Measurements from ENCODE around the gene HSPB7.

DNA sequence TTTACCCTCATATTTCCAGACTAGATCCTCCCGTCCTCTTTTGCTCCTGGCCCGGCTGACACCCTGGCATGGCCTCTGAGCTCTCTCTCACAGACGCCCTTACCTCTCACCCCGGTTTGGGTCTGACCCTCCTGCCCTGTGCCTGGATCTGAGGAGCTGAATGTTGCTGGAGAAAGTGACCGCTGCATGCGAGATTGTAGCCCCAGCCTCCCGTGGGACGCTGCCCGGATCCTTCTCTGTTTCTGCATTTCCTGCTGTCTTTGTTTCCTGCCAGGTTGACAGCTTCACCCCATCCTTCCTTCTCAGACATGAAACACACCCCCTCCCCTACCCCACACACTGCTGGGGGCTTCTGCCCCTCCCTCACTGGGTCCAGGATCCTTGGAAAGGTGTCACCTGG, 46.1 kb upstream of the HSPB7 start:
- TF ChIP-seq POLR2AphosphoS5 (IDR thresholded peaks at IDR 0.05; ENCODE audit: borderline replicate concordance, low read depth, low read length) = no peak
- TF ChIP-seq EZH2 (IDR thresholded peaks at IDR 0.05) = no peak
